Uterus (tissue), 2 donors: ENCODE measurements around the gene PSMC3IP.

Experiments
- POLR2A ChIP-seq, 2 donors: fragments of 450-650 bp; IDR thresholded peaks; one replicate each; pipeline ENCODE4 v1.6.1; 2016; ENCODE audit warnings: antibody characterized with exemption in 2 of 2, mild to moderate bottlenecking in 1 of 2, moderate library complexity in 1 of 2
- TF ChIP-seq, protein P1 (sequence below), 4 experiments: fragments of 200-600 bp in 2 of 4; fragments of 450-650 bp in 2 of 4; sonication (generic) in 2 of 4; IDR thresholded peaks; one replicate each; pipeline ENCODE4 v1.5.1; 2016 to 2019; ENCODE audit warnings: antibody characterized with exemption in 4 of 4, mild to moderate bottlenecking in 2 of 4, moderate library complexity in 1 of 4

DNA sequence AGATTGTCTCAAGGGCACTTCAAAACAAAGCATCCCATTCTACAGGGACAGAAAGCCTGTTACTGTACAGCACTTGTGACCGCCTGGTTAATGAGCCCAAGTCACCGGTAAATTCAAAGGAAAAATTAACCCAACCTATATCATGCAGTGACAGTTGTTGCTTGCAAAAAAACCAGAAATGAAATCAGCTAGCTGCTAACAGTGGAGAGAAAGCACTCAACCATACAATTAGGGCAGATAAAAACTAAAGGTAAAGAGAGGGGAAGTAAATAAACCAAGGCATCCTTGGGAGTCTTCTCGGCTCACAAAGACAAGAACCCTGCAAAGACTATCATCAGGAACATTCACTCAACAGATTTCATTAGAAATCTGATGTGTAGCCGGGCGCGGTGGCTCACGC lies 25.8 kb upstream of the PSMC3IP start:
- TF ChIP-seq, protein P1, sequence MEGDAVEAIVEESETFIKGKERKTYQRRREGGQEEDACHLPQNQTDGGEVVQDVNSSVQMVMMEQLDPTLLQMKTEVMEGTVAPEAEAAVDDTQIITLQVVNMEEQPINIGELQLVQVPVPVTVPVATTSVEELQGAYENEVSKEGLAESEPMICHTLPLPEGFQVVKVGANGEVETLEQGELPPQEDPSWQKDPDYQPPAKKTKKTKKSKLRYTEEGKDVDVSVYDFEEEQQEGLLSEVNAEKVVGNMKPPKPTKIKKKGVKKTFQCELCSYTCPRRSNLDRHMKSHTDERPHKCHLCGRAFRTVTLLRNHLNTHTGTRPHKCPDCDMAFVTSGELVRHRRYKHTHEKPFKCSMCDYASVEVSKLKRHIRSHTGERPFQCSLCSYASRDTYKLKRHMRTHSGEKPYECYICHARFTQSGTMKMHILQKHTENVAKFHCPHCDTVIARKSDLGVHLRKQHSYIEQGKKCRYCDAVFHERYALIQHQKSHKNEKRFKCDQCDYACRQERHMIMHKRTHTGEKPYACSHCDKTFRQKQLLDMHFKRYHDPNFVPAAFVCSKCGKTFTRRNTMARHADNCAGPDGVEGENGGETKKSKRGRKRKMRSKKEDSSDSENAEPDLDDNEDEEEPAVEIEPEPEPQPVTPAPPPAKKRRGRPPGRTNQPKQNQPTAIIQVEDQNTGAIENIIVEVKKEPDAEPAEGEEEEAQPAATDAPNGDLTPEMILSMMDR (IDR thresholded peaks at IDR 0.05) = no peak
- TF ChIP-seq POLR2A (IDR thresholded peaks at IDR 0.05) = no peak
